KG1 (cell line): ENCODE results near the gene FAM20C.
"Not testable (repeated sequence)": the region's sequence is repeated elsewhere in the genome, so short reads cannot be mapped to it uniquely, and the experiment has no call there.

ENCODE experiments used
- DNase-seq: peaks from one replicate; lab custom pipeline; 2025; lab: John Stamatoyannopoulos, UW

The FAM20C gene

GRCh38 chr7:228610-229009 lies 36.2 kb downstream of the FAM20C start:
- no peak for DNase-seq

DNA sequence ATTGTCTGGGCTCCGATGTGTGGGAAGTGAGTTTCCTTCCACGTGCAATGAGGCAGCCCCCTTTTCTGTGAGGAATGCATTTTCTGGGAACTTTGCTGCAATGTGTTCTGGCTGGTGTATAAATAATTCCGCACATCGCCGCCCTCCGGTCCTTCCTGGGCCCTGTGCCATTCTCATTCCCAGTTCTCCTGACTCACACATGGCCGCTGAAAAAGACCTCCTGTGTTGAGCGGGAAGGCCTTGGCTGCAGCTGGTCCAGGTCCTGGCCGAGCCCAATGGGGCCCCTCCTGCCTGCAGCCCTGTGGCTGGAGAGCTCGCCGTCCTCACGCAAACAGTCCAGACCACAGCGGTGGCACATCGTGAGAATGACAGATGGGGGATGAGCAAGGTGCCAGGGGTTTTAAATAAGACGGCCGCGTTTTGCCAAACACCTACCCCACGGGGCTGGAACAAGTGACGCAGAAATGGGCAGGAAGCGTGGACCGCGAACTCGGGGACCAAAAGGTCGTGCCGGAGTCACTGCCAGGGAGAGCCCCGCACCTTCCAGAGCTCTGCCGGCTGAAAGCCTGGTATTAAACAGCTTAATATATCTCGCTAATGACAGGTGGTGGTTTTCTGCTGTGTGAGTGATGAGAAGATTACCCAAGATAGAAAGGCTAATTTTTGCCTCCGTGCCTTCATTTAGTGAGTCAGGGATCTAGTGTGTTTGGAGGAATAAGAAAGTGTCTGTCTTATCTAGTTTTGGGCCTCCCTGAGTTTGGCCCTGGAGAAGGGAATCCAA lies 37.0 kb downstream of the FAM20C start:
- DNase-seq, result no peak

GRCh38 chr7:230274-230673 lies 37.9 kb downstream of the FAM20C start:
- no peak for DNase-seq

DNA sequence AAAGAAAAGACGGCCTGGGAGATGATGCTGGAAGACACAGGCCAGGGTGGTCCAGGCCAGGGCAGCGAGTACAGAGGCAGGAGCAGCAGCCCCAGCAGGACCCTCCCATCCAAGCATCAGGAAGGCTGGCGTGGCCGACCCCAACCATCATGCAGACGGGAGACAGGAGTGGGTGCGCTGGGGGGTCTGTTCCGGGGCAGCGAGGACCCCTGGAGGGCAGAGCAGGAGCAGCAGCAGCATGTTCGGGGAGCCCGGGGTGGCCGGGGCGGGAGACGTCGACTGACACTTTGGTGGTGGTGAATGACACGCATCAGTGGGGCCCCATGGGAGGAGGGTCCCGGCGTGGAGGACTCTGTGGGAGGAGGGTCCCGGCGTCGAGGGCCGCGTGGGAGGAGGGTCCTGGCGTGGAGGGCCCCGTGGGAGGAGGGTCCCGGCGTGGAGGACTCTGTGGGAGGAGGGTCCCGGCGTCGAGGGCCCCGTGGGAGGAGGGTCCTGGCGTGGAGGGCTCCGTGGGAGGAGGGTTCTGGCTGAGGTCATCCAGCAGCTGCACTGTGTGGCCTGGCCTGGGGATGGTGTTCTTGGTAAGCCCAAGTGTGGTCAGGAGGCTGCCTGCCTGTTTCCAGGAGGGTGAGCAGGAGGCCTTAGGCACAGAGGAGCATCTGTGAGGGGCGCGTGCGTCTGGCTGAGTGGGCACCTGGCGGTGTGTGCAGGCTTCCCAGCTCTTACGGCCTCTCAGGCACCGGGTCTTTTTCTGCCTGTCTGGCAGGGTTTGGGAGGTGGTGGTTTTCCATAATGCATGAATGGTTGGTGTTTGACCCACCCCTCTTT lies 38.9 kb downstream of the FAM20C start:
- DNase-seq, result no peak

DNA sequence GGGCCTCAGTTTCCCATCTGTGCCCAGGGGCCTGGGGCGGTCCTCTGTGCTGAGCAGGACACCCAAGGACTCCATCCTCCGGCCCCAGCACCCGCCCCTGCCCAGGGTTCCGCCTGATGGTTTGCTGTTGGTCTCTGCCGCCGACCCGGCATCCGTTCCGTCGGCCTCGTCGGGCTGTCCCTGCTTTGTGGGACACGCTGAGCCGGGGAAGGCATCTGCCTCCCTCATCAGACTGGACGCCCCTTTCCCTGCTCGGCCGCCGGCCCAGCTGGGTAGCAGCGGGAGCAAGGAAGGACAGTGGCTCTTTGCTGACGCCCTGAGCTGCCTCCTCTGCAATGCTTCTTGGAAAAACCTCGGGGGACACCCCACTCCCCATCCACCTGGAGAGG lies 39.5 kb downstream of the FAM20C start:
- no peak for DNase-seq

DNA sequence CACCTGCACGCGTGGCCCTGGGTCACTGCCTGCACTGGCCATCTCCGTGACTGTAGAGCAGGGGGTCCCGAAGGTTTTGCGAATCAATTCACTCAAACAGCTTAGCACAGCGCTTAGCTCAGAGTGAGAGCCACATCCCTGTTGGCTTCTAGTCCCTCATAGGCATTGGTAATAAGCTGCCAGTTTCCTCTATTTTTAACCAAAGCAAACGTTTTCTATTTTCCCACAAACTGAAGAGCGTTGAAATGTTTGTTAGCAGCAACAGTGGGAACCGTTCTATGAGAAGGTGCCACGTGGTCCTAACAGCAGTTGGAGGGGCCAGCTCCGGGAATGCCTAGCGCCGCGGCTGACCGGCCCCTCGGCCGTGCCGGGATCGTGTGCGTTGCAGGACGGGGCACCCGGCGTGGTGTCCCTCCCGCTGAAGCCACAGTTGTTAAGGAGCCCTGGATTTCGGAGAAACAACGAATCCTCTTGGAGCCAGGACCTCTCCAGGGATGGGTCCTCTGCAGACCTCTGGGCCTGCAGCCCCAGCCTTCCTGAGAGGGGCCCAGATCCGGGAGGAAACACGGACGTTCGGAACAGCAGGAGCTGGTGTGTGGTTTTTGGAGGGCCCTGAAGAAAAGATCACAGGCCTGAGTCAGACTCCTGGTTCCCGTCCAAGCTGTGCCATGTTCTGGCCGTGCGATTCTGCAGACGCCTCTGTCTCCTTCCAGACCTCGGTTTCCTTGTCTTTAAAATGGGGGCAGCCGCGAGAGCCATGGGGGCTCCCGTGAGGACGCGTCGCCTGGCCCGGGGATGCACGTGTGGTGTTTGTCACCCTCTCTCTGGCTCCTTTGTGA lies 40.3 kb downstream of the FAM20C start:
- DNase-seq, result no peak

- no peak for DNase-seq
Observed at GRCh38 chr7:233249-234035, 41.1 kb downstream of the FAM20C start.

DNA sequence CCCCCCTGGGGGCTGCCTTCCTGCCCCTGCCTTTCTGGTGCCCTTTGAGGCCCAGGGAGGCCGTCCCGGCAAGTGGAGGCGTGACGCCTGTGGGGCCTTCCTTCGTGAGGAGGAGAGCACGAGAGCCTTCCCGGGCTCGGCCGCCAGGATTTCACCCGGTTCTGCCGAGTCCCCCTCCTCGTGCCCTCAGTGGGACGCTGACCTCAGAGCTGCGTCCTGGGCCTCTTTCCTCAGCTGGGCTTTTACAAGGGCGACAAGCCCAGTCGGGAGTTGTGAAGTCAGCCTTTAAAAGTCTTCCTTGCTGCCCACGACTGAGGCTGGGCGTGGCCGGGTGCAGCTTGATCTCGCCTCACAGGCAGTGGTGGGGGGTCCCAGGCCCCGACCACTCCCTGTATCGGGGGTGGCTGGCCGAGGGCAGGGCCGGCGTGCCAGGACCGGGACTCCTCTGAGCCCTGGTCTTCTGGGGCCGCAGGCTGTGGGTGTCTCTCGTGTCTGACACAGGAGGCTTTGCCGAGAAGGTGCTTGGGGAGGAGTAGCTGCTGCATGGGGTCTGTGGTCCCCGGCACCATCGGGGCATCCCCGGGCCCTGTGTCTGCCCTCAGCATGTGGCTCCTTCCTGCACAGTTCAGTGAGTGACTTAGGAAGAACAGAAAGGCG lies 41.8 kb downstream of the FAM20C start:
- DNase-seq, result no peak

- DNase-seq, result no peak
Observed at GRCh38 chr7:234708-235553, 42.6 kb downstream of the FAM20C start.

DNA sequence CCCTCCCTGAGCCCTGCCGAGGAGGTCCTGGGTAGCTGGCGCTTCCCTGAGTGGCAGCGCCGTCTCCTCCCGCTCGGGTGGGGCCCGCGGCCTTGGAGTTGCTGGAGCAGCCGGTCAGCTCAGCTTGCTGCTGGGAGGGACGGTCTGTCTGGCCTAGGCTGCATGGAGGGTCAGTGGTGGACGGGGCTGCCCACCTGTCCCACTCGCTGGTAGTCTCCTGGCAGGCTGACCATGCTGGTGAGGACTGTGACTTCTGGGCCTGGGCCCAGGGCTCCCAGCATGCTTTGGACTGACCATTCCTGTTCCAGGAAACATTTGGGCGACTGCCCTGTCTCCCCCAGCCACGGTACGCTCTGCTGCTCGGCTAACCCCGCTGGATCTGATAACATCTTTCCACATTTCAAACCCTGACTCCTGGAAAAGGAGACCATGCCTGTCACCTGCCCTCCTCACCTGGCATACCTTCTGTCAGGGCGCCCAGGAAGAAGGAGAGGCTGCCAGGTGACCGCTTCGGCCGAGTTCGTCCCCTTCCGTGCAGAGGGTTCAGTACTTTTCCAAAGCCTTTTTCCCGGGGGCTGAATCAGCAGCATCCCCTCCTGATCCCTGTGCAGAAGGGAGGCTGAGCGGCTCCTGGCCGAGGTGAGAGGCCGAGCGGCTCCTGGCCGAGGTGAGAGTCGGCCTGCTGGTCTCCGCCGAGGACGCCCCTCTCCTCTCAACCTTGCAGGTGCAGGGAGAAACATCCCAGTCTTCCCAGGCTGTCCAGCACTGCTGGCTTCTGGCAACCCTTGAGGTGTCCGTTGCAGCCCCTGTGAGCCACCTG lies 43.4 kb downstream of the FAM20C start:
- DNase-seq, result no peak

DNA sequence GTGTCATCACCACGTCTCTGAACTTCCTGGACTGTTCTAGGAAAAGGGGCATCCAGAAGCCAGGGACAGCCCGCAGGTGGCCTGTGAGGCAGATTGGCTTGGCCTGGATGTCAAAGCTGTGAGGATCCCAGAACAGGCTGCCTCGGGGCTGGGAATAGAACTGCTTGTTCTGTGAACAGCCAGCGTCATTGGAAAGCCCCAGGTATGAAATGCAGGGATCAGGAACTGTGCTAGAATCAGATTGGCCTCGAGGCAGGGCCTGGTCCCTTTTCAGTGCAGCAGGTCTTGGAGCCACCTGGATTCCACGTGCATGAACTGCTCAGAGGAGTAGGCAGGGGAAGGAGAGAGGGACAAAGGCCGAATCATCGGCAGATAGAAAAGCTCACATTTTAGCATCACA lies 44.6 kb downstream of the FAM20C start:
- no peak for DNase-seq

- DNase-seq, result no peak
Observed at GRCh38 chr7:237385-237784, 45.0 kb downstream of the FAM20C start.

GRCh38 chr7:240146-240676 lies 47.8 kb downstream of the FAM20C start:
- no peak for DNase-seq

DNA sequence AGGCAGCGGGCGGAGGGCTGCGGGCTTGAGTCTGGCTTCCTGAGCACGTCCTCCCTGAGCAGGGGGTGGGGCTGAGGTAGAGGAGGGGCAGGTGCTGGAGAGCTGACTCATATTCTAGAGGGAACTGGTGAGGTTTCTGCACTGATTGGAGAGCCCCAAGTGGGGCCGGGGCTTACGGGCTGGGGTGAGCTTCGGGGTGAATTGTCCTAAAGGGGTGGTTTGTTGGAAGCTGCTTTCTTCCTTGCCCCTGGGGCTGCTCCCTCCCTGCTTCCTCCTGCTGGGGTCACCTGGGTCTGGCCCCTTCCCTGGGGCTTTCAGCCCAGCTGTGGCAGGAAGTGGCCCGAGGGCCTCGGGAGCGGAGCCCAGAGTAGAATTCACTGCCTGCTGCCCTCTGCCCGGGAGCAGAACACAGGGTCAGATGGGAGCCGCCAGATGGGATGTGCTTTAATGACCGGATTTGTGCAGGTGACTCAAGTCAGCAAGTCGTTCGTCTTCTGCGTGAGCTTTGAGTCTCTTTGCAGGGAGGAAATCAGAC lies 48.6 kb downstream of the FAM20C start:
- DNase-seq, result no peak

DNA sequence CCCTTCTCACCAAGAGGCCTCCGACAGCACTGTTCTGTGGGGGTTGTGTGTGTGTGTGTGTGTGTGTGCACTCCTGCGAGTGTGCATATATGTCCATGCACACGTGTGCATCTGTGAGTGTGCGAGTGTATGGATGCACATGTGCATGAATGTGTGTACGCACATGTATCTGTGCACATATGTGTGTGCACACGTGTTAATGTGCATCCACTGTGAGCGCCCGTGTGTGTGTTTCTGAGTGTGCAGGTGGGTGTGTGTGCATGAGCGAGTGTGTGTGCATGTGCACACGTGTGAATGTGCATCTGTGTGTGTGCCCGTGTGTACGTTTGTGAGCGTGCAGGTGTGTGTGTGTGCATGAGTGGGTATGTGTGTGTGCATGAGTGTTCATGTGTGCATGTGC lies 49.1 kb downstream of the FAM20C start:
- DNase-seq, result no peak

DNA sequence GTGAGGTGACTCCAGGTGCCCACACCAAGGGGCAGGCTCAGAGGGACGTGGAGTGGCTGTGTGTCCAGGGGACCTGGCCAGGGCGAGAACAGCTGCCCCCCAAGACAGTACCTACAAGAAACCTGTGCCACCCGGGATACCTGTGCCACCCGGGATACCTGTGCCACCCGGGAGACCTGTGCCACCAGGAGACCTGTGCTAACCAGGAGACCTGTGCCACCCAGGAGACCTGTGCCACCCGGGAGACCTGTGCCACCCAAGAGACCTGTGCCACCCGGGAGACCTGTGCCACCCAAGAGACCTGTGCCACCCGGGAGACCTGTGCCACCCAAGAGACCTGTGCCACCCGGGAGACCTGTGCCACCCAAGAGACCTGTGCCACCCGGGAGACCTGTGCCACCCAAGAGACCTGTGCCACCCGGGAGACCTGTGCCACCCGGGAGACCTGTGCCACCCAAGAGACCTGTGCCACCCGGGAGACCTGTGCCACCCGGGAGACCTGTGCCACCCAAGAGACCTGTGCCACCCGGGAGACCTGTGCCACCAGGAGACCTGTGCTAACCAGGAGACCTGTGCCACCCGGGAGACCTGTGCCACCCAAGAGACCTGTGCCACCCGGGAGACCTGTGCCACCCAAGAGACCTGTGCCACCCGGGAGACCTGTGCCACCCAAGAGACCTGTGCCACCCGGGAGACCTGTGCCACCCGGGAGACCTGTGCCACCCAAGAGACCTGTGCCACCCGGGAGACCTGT lies 50.6 kb downstream of the FAM20C start:
- DNase-seq, result not testable (repeated sequence)

GRCh38 chr7:243580-243978 lies 51.2 kb downstream of the FAM20C start:
- not testable (repeated sequence) for DNase-seq

- DNase-seq, result no peak
Observed at GRCh38 chr7:244974-245373, 52.6 kb downstream of the FAM20C start.
